ENCODE data around the gene CNOT1. TPM values are rescaled to one million over a fixed set of nuclear protein-coding genes. Genes with fewer than 3 reads are reported as not detected.

CNOT1 gene
- total and polyA plus RNA-seq, 2 donors = 74.4 to 141 TPM

GRCh38 chr16:58503863-58504688 lies 125.5 kb downstream of the CNOT1 start:
- 92% methylated on average over 21 of the region's 21 CpGs for WGBS
- H3K4me1 ChIP-seq (ENCODE audit: insufficient read depth) = no peaks in the 10 kb centered on the region
- H3K27ac ChIP-seq (ENCODE audit: low read depth) = no peak overlapping the region
- no peaks in the 10 kb centered on the region for H3K36me3 ChIP-seq (ENCODE audit: insufficient read depth)
- no peak overlapping the region for H3K4me3 ChIP-seq (ENCODE audit: low read depth, low read length)
- no peak for DNase-seq (ENCODE audit: extremely low spot score)

GRCh38 chr16:58503166-58503862 lies 126.3 kb downstream of the CNOT1 start:
- no peak for DNase-seq (ENCODE audit: extremely low spot score)
- Histone ChIP-seq H3K4me1 (ENCODE audit: insufficient read depth) (no peaks in the 10 kb centered on the region), H3K4me3 (ENCODE audit: low read depth, low read length) (no peak overlapping the region), H3K27ac (ENCODE audit: low read depth) (no peak overlapping the region), H3K36me3 (ENCODE audit: insufficient read depth) (no peaks in the 10 kb centered on the region)
- 90% methylated on average over 14 of the region's 14 CpGs for WGBS

- Histone ChIP-seq H3K4me1 (ENCODE audit: insufficient read depth) (no peaks in the 10 kb centered on the region), H3K4me3 (ENCODE audit: low read depth, low read length) (no peak overlapping the region), H3K36me3 (ENCODE audit: insufficient read depth) (no peaks in the 10 kb centered on the region), H3K27ac (ENCODE audit: low read depth) (no peak overlapping the region)
- WGBS = 81% methylated on average over 8 of the region's 8 CpGs
- no peak for DNase-seq (ENCODE audit: extremely low spot score)
These were observed 127.3 kb downstream of the CNOT1 start for GRCh38 chr16:58502217-58502921.

- no peak overlapping the region for H3K4me3 ChIP-seq (ENCODE audit: low read depth, low read length)
- DNase-seq (ENCODE audit: extremely low spot score) = no peak
- WGBS = 16% methylated on average over 42 of the region's 42 CpGs
- H3K27ac ChIP-seq (ENCODE audit: low read depth) = no peak overlapping the region
- H3K4me1 ChIP-seq (ENCODE audit: insufficient read depth) = no peaks in the 10 kb centered on the region
- no peaks in the 10 kb centered on the region for H3K36me3 ChIP-seq (ENCODE audit: insufficient read depth)
These were observed 128.1 kb downstream of the CNOT1 start for GRCh38 chr16:58501242-58502131.

- no peak for DNase-seq (ENCODE audit: extremely low spot score)
- Histone ChIP-seq H3K36me3 (ENCODE audit: insufficient read depth) (no peaks in the 10 kb centered on the region), H3K4me3 (ENCODE audit: low read depth, low read length) (no peak overlapping the region), H3K27ac (ENCODE audit: low read depth) (no peak overlapping the region), H3K4me1 (ENCODE audit: insufficient read depth) (no peaks in the 10 kb centered on the region)
- 13% methylated on average over 36 of the region's 36 CpGs for WGBS
These were observed 129.0 kb downstream of the CNOT1 start for GRCh38 chr16:58500430-58501241.

- WGBS = 31% methylated on average over 24 of the region's 24 CpGs
- DNase-seq (ENCODE audit: extremely low spot score) = peak; percentile 74
- Histone ChIP-seq H3K36me3 (ENCODE audit: insufficient read depth) (no peaks in the 10 kb centered on the region), H3K4me3 (ENCODE audit: low read depth, low read length) (no peak within 1 kb of the TSS), H3K27ac (ENCODE audit: low read depth) (no peak within 1 kb of the TSS), H3K4me1 (ENCODE audit: insufficient read depth) (no peaks in the 10 kb centered on the region)
These were observed 129.8 kb downstream of the CNOT1 start, which contains the start of gene NDRG4 for GRCh38 chr16:58499615-58500351. TSS of gene NDRG4 (plus strand) at chr16:58500143. CDS start at chr16:58500249, 106 bp downstream.

- Histone ChIP-seq H3K4me1 (ENCODE audit: insufficient read depth) (no peaks in the 10 kb centered on the region), H3K4me3 (ENCODE audit: low read depth, low read length) (no peak overlapping the region), H3K36me3 (ENCODE audit: insufficient read depth) (no peaks in the 10 kb centered on the region), H3K27ac (ENCODE audit: low read depth) (no peak overlapping the region)
- WGBS = 86% methylated on average over 10 of the region's 10 CpGs
- no peak for DNase-seq (ENCODE audit: extremely low spot score)
These were observed 130.5 kb downstream of the CNOT1 start for GRCh38 chr16:58499092-58499511.

GRCh38 chr16:58498341-58499091 lies 131.1 kb downstream of the CNOT1 start:
- DNase-seq (ENCODE audit: extremely low spot score) = no peak

GRCh38 chr16:58497935-58498334 lies 131.7 kb downstream of the CNOT1 start:
- no peak for DNase-seq (ENCODE audit: extremely low spot score)
- WGBS = 66% methylated on average over 5 of the region's 5 CpGs
- Histone ChIP-seq H3K4me1 (ENCODE audit: insufficient read depth) (no peaks in the 10 kb centered on the region), H3K4me3 (ENCODE audit: low read depth, low read length) (no peak overlapping the region), H3K36me3 (ENCODE audit: insufficient read depth) (no peaks in the 10 kb centered on the region), H3K27ac (ENCODE audit: low read depth) (no peak overlapping the region)

More at GRCh38 chr16:58498341-58499091, 131.1 kb downstream of the CNOT1 start:
- Histone ChIP-seq H3K4me3 (ENCODE audit: low read depth, low read length) (no peak overlapping the region), H3K27ac (ENCODE audit: low read depth) (no peak overlapping the region), H3K4me1 (ENCODE audit: insufficient read depth) (no peaks in the 10 kb centered on the region), H3K36me3 (ENCODE audit: insufficient read depth) (no peaks in the 10 kb centered on the region)
- 80% methylated on average over 9 of the region's 9 CpGs for WGBS

- Histone ChIP-seq H3K4me1 (ENCODE audit: insufficient read depth) (no peaks in the 10 kb centered on the region), H3K36me3 (ENCODE audit: insufficient read depth) (no peaks in the 10 kb centered on the region), H3K27ac (ENCODE audit: low read depth) (no peak overlapping the region), H3K4me3 (ENCODE audit: low read depth, low read length) (no peak overlapping the region)
- WGBS = 84% methylated on average over 2 of the region's 2 CpGs
- no peak for DNase-seq (ENCODE audit: extremely low spot score)
These were observed 132.2 kb downstream of the CNOT1 start for GRCh38 chr16:58497468-58497867.

GRCh38 chr16:58495521-58496331 lies 133.9 kb downstream of the CNOT1 start:
- Histone ChIP-seq H3K36me3 (ENCODE audit: insufficient read depth) (no peaks in the 10 kb centered on the region), H3K4me1 (ENCODE audit: insufficient read depth) (no peaks in the 10 kb centered on the region), H3K4me3 (ENCODE audit: low read depth, low read length) (no peak overlapping the region), H3K27ac (ENCODE audit: low read depth) (no peak overlapping the region)
- no peak for DNase-seq (ENCODE audit: extremely low spot score)
- WGBS = 62% methylated on average over 24 of the region's 24 CpGs
